ENCODE measurements around the gene NELFA. TPM values are rescaled to one million over a fixed set of nuclear protein-coding genes. Genes with fewer than 3 reads are reported as not detected.

NELFA gene
- total RNA-seq, result 10 to 100 TPM; 27.7 to 56.9 (median 42.8) TPM

DNA sequence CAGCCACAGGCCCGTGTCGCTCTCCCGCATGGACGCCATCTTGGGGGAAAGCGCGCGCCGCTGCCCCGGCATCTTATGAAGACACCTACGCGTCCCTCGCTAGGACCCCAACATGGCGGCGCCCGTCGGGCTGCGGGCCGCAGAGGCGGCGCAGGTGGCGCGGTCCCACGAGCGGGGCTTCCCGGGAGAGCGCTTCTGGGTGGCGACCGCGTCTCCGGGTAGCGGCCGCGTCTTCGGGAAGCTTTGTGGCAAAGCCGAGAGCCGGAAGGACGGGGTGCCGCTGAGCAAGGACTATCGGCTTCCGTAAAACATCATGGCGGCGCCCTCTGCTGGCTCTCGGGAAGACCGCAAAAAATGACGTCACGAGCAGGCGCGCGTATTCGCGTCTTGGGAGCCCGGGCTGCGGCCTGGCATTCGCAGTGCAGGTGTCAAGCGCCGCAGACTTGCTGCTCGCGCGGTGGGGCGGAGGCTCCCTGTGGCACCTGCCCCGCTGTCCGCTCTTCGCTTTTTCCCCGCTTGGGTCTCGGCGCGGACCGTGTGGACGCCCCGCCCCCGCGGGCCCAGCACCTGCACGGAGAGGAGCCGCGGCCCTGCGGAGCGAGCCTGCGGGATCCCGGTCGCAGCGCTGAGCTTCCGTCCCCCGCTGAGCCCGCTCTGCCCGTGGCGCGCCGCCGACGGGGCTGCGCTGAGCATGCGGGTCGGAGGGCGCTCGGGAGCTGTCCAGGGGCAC is at the start of gene NELFA:
Gene NELFA, minus strand, starts transcription at position 54 of the 730 bp plus-strand sequence. Its CDS starts 15 bp downstream, at position 39.
- peak within 1 kb of the TSS; percentile 64 to 94 (median 92) for H3K4me3 ChIP-seq
- no peaks in the 10 kb centered on the region for H3K9me3 ChIP-seq
- TF ChIP-seq, protein P1, sequence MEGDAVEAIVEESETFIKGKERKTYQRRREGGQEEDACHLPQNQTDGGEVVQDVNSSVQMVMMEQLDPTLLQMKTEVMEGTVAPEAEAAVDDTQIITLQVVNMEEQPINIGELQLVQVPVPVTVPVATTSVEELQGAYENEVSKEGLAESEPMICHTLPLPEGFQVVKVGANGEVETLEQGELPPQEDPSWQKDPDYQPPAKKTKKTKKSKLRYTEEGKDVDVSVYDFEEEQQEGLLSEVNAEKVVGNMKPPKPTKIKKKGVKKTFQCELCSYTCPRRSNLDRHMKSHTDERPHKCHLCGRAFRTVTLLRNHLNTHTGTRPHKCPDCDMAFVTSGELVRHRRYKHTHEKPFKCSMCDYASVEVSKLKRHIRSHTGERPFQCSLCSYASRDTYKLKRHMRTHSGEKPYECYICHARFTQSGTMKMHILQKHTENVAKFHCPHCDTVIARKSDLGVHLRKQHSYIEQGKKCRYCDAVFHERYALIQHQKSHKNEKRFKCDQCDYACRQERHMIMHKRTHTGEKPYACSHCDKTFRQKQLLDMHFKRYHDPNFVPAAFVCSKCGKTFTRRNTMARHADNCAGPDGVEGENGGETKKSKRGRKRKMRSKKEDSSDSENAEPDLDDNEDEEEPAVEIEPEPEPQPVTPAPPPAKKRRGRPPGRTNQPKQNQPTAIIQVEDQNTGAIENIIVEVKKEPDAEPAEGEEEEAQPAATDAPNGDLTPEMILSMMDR (IDR thresholded peaks at IDR 0.05), result peak; percentile 31 to 88 (median 52)
- TF ChIP-seq POLR2A (IDR thresholded peaks at IDR 0.05), result peak; percentile 79 to 92
- H3K27me3 ChIP-seq, result no peaks in the 10 kb centered on the region
- DNase-seq, result peak; percentile 97 to 99 (median 98)
- peak within 1 kb of the TSS; percentile 91 to 97 (median 94) for H3K27ac ChIP-seq
- H3K4me1 ChIP-seq, result peaks cover 0 to 14% (median 7%) of the 10 kb centered on the region in 4 donors
- H3K36me3 ChIP-seq, result peaks cover 0 to under 1% (median 0%) of the 10 kb centered on the region in 3 donors

DNA sequence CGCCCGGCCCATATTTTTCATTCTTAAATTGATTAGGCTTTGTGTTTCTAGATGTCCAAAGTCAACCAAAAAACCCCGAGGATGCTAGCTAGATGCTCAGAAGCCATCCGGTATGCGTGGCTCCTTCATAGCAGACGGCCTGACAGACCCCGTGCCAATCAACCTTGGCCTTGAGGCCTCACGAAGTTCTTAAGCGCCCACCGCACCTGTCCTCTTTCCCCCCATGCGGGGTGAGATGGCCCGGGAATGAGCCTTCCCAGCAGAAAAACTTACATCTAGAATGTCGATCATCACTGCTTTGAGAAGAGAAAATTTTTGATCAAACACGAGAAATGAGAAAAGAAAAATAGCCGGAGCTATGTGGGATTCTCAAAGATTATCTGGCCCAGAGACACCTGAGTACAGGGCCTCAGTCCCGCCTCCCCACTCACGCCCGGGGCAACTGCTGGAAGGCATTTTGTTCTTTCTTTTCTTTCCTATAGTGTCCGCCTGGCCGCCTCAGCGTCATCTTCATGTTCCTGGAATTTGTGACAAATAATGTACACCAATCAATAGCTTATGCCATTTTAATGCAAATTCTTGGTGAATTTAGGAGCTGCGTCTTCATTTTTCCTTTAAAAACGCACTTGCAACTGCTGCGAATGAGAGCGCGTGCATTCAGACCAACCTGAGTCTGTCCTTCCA is 48.8 kb upstream of the NELFA start:
- Histone ChIP-seq H3K27ac (no peak overlapping the region), H3K9me3 (no peaks in the 10 kb centered on the region), H3K4me1 (peaks cover 0 to 21% (median 9%) of the 10 kb centered on the region in 4 donors), H3K4me3 (no peak overlapping the region), H3K27me3 (peaks cover 0 to 26% of the 10 kb centered on the region in 2 donors), H3K36me3 (no peaks in the 10 kb centered on the region)
- TF ChIP-seq, protein P1 (IDR thresholded peaks at IDR 0.05), result no peak
- TF ChIP-seq POLR2A (IDR thresholded peaks at IDR 0.05), result no peak
- DNase-seq, result no peak

DNA sequence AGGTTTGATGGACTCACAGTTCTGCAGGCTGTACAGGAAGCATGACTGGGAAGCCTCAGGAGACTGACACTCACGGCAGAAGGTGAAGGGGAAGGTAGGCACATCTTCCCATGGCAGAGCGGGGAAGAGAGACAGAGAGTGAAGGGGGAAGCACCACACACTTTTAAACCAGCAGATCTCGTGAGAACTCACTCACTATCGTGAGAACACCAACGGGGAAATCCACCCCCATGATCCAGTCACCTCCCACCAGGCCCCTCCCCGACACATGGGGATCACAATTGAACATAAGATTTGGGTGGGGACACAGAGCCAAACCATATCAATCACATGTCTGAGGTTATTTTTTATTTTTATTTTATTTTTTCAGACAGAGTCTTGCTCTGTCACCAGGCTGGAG is 45.4 kb upstream of the NELFA start:
- Histone ChIP-seq H3K27ac (no peak overlapping the region), H3K36me3 (no peaks in the 10 kb centered on the region), H3K4me1 (peaks cover 0 to 8% (median 4%) of the 10 kb centered on the region in 4 donors), H3K9me3 (no peaks in the 10 kb centered on the region), H3K27me3 (peaks cover 0 to 9% of the 10 kb centered on the region in 2 donors), H3K4me3 (no peak overlapping the region)
- DNase-seq, result no peak
- no peak for TF ChIP-seq POLR2A (IDR thresholded peaks at IDR 0.05)
- TF ChIP-seq, protein P1 (IDR thresholded peaks at IDR 0.05), result no peak

DNA sequence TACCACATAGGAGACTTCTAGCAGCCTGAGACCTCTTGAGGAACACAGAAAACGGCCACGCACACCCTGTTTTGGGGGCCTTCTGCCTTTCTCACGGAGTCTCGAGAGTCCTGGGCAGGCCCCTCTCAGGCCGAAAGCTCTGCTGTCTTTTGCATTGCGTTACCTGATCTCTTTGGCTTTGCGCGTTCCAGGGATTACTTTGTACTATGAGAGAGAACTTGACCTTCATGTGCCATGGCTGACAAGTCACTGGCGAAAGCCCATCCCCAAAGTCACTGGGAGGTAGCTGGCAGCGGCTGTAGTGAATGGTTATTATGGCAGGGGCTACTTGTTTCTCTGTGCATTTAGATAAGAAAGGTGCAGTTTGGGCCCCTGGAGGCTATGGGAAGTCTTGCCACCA is 42.3 kb upstream of the NELFA start:
- Histone ChIP-seq H3K4me1 (no peaks in the 10 kb centered on the region), H3K4me3 (no peak overlapping the region), H3K27me3 (no peaks in the 10 kb centered on the region), H3K9me3 (no peaks in the 10 kb centered on the region), H3K36me3 (no peaks in the 10 kb centered on the region), H3K27ac (no peak overlapping the region)
- no peak for DNase-seq
- TF ChIP-seq POLR2A (IDR thresholded peaks at IDR 0.05), result no peak
- TF ChIP-seq, protein P1 (IDR thresholded peaks at IDR 0.05), result no peak

DNA sequence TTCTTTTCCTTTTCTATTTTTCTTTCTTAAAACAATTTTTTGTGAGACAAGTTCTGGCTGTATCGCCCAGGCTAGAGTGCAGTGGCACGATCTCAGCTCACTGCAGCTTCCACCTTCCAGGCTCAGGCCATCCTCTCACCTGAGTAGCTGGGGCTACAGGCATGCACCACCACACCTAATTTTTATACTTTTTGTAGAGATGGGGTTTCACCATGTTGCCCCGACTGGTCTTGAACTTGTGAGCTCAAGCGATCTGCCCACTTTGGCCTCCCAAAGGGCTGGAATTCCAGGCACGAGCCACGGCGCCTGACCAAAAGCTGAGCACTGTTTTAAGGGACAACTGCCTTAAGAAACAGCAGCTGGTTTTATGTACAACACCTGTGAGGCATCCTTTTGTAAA is 41.0 kb upstream of the NELFA start:
- peak in 1 of 3 donors; percentile 15 for DNase-seq
- no peaks in the 10 kb centered on the region for H3K9me3 ChIP-seq
- no peaks in the 10 kb centered on the region for H3K36me3 ChIP-seq
- no peak for TF ChIP-seq POLR2A (IDR thresholded peaks at IDR 0.05)
- TF ChIP-seq, protein P1 (IDR thresholded peaks at IDR 0.05), result no peak
- no peak overlapping the region for H3K27ac ChIP-seq
- no peak overlapping the region for H3K4me3 ChIP-seq
- H3K27me3 ChIP-seq, result no peaks in the 10 kb centered on the region
- no peaks in the 10 kb centered on the region for H3K4me1 ChIP-seq

All from Peyer's patch (tissue), 4 donors.